Activated T-helper 1 cell treated with anti-CD3 and anti-CD28 coated beads, Interleukin-12 subunit alpha, Interleukin-12 subunit beta, Interleukin-2, Interleukin-4 antibody, amounts not matched to agents 30 ng/mL and 10 ng/mL and 1 ng/mL, durations not matched to agents 14 hours and 24 hours and 36 hours (primary cell): ENCODE data around the gene DMRT1. TPM values are rescaled to one million over a fixed set of nuclear protein-coding genes. Genes with fewer than 3 reads are reported as not detected.

Source experiments
- DNase-seq: peaks from one replicate; pipeline ENCODE4 v3.0.0; 2021; ENCODE audit warnings: low spot score
- H3K27ac Mint-ChIP-seq: one replicate; pipeline ENCODE4 v1.8.0; 2021; ENCODE audit warnings: mild to moderate bottlenecking, mixed read lengths
- H3K27me3 Mint-ChIP-seq: one replicate; pipeline ENCODE4 v1.8.0; 2022; ENCODE audit warnings: mild to moderate bottlenecking, moderate library complexity, mixed read lengths; ENCODE audit not compliant: insufficient read depth
- H3K36me3 Mint-ChIP-seq: one replicate; pipeline ENCODE4 v1.8.0; 2021; ENCODE audit warnings: low read depth, mixed read lengths
- H3K4me1 Mint-ChIP-seq: one replicate; pipeline ENCODE4 v1.8.0; 2021; ENCODE audit warnings: low read depth, mixed read lengths
- H3K4me3 Mint-ChIP-seq: one replicate; pipeline ENCODE4 v1.8.0; 2021; ENCODE audit warnings: mild to moderate bottlenecking, moderate library complexity, mixed read lengths
- H3K9me3 Mint-ChIP-seq: one replicate; pipeline ENCODE4 v1.8.0; 2021; ENCODE audit warnings: mixed read lengths
- intact Hi-C: fragments of 100-400 bp; cut with micrococcal nuclease; formaldehyde crosslinking; loops from one replicate; pipeline ENCODE4 v1.15.1; 2024
- total RNA-seq: library from RNA; stranded (reverse); gene quantifications from 2 replicates; pipeline ENCODE4 v1.2.3, GENCODE V29; 2022

The DMRT1 gene
- total RNA-seq, 1 donor from 2014 or later = not detected

- peaks cover 14% of the 10 kb centered on the region for H3K27me3 Mint-ChIP-seq
- DNase-seq = no peak
- H3K4me3 Mint-ChIP-seq = no peak overlapping the region
- no peaks in the 10 kb centered on the region for H3K9me3 Mint-ChIP-seq
- no peaks in the 10 kb centered on the region for H3K36me3 Mint-ChIP-seq
- no peak overlapping the region for H3K27ac Mint-ChIP-seq
- intact Hi-C loops = no loop called here
- H3K4me1 Mint-ChIP-seq = no peaks in the 10 kb centered on the region
Observed at GRCh38 chr9:948497-948896, 107.0 kb downstream of the DMRT1 start.

GRCh38 chr9:950139-950538, 108.6 kb downstream of the DMRT1 start:
- Mint-ChIP-seq H3K27me3 (peaks cover 10% of the 10 kb centered on the region), H3K4me1 (no peaks in the 10 kb centered on the region), H3K36me3 (no peaks in the 10 kb centered on the region), H3K4me3 (no peak overlapping the region), H3K27ac (no peak overlapping the region), H3K9me3 (no peaks in the 10 kb centered on the region)
- DNase-seq = no peak
- intact Hi-C loops = no loop called here

- no peak for DNase-seq
- intact Hi-C loops = no loop called here
- Mint-ChIP-seq H3K36me3 (no peaks in the 10 kb centered on the region), H3K9me3 (no peaks in the 10 kb centered on the region), H3K4me3 (no peak overlapping the region), H3K27me3 (peaks cover 7% of the 10 kb centered on the region), H3K27ac (no peak overlapping the region), H3K4me1 (no peaks in the 10 kb centered on the region)
Observed at GRCh38 chr9:952546-952945, 111.0 kb downstream of the DMRT1 start.

GRCh38 chr9:959105-959504, 117.6 kb downstream of the DMRT1 start:
- Mint-ChIP-seq H3K36me3 (no peaks in the 10 kb centered on the region), H3K4me1 (no peaks in the 10 kb centered on the region), H3K9me3 (no peaks in the 10 kb centered on the region)

GRCh38 chr9:959914-960313, 118.4 kb downstream of the DMRT1 start:
- DNase-seq = no peak
- H3K36me3 Mint-ChIP-seq = no peaks in the 10 kb centered on the region
- intact Hi-C loops = no loop called here
- no peak overlapping the region for H3K4me3 Mint-ChIP-seq
- peaks cover 30% of the 10 kb centered on the region for H3K27me3 Mint-ChIP-seq
- no peaks in the 10 kb centered on the region for H3K9me3 Mint-ChIP-seq
- no peak overlapping the region for H3K27ac Mint-ChIP-seq
- H3K4me1 Mint-ChIP-seq = no peaks in the 10 kb centered on the region

More at GRCh38 chr9:959105-959504, 117.6 kb downstream of the DMRT1 start:
- intact Hi-C loops = no loop called here
- DNase-seq = no peak
- Mint-ChIP-seq H3K27ac (no peak overlapping the region), H3K4me3 (no peak overlapping the region), H3K27me3 (peaks cover 22% of the 10 kb centered on the region)

- Mint-ChIP-seq H3K36me3 (no peaks in the 10 kb centered on the region), H3K9me3 (no peaks in the 10 kb centered on the region), H3K27me3 (peaks cover 50% of the 10 kb centered on the region), H3K4me3 (no peak overlapping the region), H3K27ac (no peak overlapping the region), H3K4me1 (no peaks in the 10 kb centered on the region)
- no peak for DNase-seq
- intact Hi-C loops = no loop called here
Observed at GRCh38 chr9:962023-962422, 120.5 kb downstream of the DMRT1 start.

- no peak overlapping the region for H3K4me3 Mint-ChIP-seq
- peaks cover 14% of the 10 kb centered on the region for H3K4me1 Mint-ChIP-seq
- H3K27me3 Mint-ChIP-seq = peaks cover 79% of the 10 kb centered on the region
- no peaks in the 10 kb centered on the region for H3K9me3 Mint-ChIP-seq
- H3K36me3 Mint-ChIP-seq = no peaks in the 10 kb centered on the region
- no peak for DNase-seq
- intact Hi-C loops = no loop called here
- H3K27ac Mint-ChIP-seq = no peak overlapping the region
Observed at GRCh38 chr9:965497-965896, 124.0 kb downstream of the DMRT1 start.

- intact Hi-C loops = no loop called here
- Mint-ChIP-seq H3K4me3 (no peak overlapping the region), H3K36me3 (no peaks in the 10 kb centered on the region), H3K27ac (no peak overlapping the region), H3K9me3 (no peaks in the 10 kb centered on the region), H3K27me3 (peaks cover 81% of the 10 kb centered on the region), H3K4me1 (peaks cover 14% of the 10 kb centered on the region)
- DNase-seq = no peak
Observed at GRCh38 chr9:966870-967269, 125.4 kb downstream of the DMRT1 start.

- no peak for DNase-seq
- H3K36me3 Mint-ChIP-seq = no peaks in the 10 kb centered on the region
- no peak overlapping the region for H3K4me3 Mint-ChIP-seq
- intact Hi-C loops = no loop called here
- no peak overlapping the region for H3K27ac Mint-ChIP-seq
- H3K27me3 Mint-ChIP-seq = peaks cover 82% of the 10 kb centered on the region
- H3K9me3 Mint-ChIP-seq = no peaks in the 10 kb centered on the region
- H3K4me1 Mint-ChIP-seq = peaks cover 14% of the 10 kb centered on the region
Observed at GRCh38 chr9:967436-967835, 125.9 kb downstream of the DMRT1 start.

GRCh38 chr9:967903-968641, 126.6 kb downstream of the DMRT1 start:
- Mint-ChIP-seq H3K9me3 (no peaks in the 10 kb centered on the region), H3K27me3 (peaks cover 81% of the 10 kb centered on the region), H3K36me3 (no peaks in the 10 kb centered on the region), H3K4me3 (no peak overlapping the region), H3K27ac (peak overlapping the region; percentile 14), H3K4me1 (peaks cover 14% of the 10 kb centered on the region)
- DNase-seq = no peak
- intact Hi-C loops = loop anchor here (2.0 kb wide), 1 partner anchor 125 kb away; no protein-coding TSS in a partner anchor

- H3K4me1 Mint-ChIP-seq = peaks cover 21% of the 10 kb centered on the region
- peak overlapping the region; percentile 74 for H3K27ac Mint-ChIP-seq
- no peak for DNase-seq
- H3K4me3 Mint-ChIP-seq = no peak overlapping the region
- H3K9me3 Mint-ChIP-seq = no peaks in the 10 kb centered on the region
- intact Hi-C loops = loop anchor here (2.0 kb wide), 1 partner anchor 127 kb away; no protein-coding TSS in a partner anchor
- H3K27me3 Mint-ChIP-seq = peaks cover 83% of the 10 kb centered on the region
- peaks cover 6% of the 10 kb centered on the region for H3K36me3 Mint-ChIP-seq
Observed at GRCh38 chr9:969310-970150, 128.0 kb downstream of the DMRT1 start.

GRCh38 chr9:970151-970996, 128.9 kb downstream of the DMRT1 start:
- no peak for DNase-seq
- H3K4me3 Mint-ChIP-seq = no peak overlapping the region
- intact Hi-C loops = no loop called here

More at GRCh38 chr9:970151-970996, 128.9 kb downstream of the DMRT1 start:
- Mint-ChIP-seq H3K4me1 (peaks cover 21% of the 10 kb centered on the region), H3K27me3 (peaks cover 83% of the 10 kb centered on the region), H3K9me3 (no peaks in the 10 kb centered on the region), H3K36me3 (peaks cover 6% of the 10 kb centered on the region), H3K27ac (peak overlapping the region; percentile 72)
